ENCODE results near the gene SLC47A2.

SLC47A2 gene

DNA sequence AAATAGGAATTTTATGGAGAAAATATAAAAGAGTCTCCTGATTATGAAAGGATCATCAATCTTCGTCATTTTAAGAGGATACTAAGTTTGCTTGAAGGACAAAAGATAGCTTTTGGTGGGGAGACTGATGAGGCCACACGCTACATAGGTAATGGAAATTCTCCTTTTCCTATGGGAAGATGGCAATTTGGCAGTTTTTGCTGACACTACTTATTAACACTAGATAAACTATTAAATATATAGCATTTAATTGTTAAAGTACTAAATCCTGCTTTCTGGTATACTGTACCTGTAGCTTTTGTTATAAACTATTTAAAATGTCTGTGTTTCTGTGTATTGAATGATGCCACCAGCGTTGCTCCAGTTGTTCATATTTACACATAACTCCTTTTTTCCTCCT, 55.3 kb downstream of the SLC47A2 start:
- no peak for DNase-seq

DNA sequence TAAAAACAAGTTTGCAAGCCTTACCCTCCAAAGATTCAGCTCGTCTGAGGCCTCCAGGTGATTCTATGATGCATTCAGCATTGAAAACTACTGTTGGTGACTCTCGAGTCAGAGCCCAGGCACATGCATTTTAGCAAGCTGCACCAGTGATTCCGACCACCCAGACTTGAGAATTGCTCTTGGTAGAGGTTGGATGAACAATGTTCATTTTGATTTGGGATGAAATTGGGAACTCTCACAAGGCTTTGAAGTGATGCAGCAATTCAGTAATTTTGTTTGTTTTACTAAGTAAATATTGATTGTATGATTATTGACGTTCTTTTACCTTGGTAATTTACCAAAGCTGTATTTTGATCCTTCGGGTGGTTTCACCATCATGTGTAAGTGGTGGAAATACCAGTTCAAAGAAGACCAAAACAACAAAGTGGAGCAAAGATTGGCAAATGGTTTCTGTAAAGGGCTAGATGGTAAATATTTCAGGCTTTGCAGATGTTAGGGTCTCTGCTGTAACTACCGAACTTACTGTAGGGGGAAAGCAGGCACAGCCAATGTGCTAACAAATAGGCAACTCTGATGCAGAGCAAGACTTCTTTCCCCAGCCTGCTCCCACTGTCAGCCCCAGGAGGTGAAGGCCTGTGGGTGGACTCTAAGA, 56.0 kb downstream of the SLC47A2 start:
- no peak for DNase-seq

DNA sequence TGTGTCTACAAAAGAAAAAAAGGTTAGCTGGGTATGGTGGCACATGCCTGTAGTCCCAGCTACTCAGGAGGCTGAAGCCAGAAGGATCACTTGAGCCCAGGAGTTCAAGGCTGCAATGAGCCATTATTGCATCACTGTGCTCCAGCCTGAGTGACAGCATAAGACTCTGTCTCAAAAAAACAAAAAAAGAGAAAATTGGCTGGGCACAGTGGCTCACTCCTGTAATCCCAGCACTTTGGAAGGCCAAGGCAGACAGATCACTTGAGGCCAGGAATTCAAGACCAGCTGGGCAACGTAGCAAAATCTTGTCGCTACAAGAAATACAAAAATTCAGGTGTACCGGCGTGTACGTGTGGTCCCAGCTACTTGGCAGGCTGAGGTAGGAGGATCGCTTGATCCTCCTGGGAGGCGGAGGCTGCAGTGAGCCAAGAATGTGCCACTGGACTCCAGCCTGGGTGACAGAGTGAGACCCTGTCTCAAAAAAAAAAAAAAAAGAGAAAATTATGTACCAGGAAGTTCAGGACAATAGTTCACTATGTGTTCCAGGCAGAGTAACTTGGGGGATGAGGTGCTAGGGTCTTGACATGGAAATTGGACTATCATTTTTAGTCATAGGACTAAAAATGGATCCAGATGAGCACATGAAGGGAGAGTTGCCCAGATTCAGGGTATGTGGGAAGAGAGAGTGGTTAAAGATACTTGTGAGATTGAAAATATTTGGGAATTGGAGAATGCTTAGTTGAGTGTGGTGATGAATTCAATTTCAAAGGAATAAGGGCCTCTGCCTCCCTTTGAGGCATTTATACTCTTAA, 56.8 kb downstream of the SLC47A2 start:
- no peak for DNase-seq

DNA sequence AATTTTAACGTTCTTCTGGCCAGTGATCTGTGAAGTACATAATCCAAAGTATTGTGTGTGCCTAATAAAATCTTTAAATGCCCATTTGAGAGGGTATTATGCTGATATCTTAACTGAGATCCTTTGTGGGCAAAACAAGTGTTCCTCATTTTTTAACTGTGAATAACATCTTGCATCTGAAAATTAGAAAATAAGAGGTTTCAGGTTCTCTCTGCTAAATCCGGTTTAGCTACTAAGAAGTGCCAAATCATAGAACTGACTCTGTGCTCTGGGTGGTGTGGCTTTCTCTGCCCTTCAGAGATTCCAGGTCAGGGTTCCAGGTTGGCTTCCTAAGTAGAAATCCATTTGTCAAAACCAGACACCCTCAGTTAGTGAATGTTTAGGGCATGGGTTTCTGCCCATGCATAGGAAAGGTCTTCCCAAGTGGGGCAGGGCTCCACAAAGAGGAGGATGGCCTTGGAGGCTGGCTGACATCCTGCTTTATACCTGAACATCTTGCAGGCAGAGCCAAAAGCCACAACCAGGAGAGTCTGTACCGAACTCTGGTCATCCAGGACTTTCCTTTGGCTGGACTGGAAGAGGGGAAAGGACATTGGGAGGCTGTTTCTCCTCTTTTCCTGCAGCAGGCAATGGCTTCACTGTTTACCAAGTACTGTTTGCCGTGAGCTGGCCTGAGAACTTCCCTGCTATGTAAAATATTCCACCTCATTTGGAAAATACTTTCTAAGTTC, 59.4 kb downstream of the SLC47A2 start:
- DNase-seq = no peak

DNA sequence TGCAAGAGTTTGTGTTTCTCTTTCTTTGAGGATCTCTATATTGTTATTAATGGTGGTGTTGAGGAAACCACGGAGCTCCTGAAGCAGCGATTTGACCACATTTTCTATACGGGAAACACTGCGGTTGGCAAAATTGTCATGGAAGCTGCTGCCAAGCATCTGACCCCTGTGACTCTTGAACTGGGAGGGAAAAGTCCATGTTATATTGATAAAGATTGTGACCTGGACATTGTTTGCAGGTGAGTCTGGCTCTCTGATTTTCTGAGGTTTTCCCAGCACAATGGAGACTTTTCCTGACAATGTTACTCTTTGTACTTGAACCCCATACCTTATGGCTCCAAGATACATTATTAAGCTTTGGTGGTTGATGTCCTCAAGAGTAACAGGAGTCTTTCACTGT, 60.0 kb downstream of the SLC47A2 start:
- DNase-seq = no peak

- DNase-seq = no peak
Observed at GRCh38 chr17:19654896-19655295, 61.5 kb downstream of the SLC47A2 start.

DNA sequence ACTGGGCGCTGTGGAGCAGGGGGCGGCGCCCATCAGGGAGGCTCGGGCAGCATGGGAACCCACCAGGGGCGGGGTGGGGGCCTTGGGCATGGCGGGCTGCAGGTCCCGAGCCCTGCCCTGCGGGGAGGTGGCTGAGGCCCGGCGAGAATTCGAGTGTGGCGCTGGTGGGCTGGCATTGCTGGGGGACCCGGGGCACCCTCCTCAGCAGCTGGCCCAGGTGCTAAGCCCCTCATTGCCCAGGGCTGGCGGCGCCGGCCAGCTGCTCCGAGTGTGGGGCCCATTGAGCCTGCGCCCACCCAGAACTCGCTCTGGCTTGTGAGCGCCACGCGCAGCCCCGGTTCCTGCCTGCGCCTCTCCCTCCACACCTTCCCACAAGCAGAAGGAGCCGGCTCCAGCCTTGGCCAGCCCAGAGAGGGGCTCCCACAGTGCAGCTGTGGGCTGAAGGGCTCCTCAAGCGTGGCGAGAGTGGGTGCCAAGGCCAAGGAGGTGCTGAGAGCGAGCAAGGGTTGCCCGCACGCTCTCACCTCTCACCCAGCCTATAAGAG, 62.0 kb downstream of the SLC47A2 start:
- DNase-seq = no peak

GRCh38 chr17:19652595-19652994, 63.8 kb downstream of the SLC47A2 start:
- no peak for DNase-seq

DNA sequence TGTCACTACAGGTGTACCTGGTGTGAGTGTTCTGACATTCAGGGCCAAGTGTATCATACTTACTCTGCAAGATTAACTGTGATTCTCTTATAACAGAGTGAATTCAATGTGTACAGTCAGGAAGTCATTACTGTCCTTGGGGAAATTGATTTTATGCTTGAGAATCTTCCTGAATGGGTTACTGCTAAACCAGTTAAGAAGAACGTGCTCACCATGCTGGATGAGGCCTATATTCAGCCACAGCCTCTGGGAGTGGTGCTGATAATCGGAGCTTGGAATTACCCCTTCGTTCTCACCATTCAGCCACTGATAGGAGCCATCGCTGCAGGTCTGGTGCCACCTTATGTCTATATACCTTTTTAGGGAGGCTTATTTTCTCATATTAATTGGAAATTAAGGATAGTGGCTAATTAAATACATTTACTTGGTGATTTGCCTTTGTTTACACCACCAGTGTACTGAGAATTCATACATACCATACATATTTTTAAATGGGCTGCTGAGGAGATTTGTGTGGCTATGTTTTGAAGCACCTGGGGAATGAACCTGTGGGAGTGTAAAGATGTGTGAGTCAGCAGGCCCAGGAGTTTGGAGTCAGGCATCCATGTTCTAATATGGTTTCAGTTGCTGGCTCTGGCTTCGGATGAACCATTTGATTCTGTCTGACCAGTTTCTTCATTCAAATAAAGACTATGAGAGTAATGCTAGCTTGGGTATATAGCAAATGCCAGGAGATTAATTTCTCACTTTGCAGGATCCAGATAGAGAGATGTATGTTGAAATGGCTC, 64.7 kb downstream of the SLC47A2 start:
- DNase-seq = no peak

GRCh38 chr17:19650826-19651225, 65.6 kb downstream of the SLC47A2 start:
- no peak for DNase-seq

DNA sequence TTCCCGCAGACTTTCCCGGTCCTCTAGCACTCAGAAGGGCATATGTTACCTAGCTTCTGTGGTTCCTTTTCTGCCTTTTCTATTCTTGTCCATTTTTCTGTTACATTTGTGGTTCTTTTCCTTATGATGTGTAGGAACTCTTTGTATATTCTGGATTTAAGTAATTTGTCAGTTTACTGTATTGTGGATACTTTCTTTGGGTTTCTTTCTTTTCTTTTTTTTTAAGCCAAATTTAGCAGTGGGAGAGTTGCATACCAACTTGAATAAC, 67.2 kb downstream of the SLC47A2 start:
- no peak for DNase-seq

DNA sequence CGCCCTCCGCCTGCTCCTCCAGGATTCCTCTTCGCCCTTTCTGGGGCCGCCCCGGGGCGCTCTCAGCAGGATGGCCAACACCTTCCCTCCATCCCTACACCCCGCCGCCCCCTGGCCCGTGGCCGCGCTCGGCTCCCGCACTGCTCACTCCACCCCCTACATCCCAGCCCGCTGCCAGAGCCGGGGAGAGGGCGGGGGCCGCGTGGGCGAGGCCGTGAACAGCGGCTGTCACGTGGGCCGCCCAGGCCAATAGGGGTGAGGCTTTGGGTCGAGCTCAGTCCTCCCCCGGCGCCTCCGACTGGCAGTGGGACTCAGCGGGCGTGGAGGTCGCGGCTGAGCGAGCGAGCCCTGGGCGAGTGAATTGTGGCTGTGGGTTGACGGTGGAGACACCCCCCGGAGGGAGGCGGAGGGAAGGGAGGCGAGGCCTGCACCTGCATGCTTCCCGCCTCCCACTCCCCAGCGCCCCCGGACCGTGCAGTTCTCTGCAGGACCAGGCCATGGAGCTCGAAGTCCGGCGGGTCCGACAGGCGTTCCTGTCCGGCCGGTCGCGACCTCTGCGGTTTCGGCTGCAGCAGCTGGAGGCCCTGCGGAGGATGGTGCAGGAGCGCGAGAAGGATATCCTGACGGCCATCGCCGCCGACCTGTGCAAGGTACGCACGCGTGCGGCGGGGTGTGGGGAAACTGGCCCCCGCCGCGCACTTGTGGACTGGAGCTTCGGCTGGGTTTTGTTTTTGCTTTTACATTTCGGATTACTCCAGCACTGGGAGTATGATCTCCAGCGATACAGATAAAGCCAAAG, 67.7 kb downstream of the SLC47A2 start, which contains the start of gene ALDH3A2:
Gene ALDH3A2, plus strand, starts transcription at position 277 of the 799 bp plus-strand sequence. Its CDS starts 221 bp downstream, at position 498.
- DNase-seq = peak; percentile 91 to 94

DNA sequence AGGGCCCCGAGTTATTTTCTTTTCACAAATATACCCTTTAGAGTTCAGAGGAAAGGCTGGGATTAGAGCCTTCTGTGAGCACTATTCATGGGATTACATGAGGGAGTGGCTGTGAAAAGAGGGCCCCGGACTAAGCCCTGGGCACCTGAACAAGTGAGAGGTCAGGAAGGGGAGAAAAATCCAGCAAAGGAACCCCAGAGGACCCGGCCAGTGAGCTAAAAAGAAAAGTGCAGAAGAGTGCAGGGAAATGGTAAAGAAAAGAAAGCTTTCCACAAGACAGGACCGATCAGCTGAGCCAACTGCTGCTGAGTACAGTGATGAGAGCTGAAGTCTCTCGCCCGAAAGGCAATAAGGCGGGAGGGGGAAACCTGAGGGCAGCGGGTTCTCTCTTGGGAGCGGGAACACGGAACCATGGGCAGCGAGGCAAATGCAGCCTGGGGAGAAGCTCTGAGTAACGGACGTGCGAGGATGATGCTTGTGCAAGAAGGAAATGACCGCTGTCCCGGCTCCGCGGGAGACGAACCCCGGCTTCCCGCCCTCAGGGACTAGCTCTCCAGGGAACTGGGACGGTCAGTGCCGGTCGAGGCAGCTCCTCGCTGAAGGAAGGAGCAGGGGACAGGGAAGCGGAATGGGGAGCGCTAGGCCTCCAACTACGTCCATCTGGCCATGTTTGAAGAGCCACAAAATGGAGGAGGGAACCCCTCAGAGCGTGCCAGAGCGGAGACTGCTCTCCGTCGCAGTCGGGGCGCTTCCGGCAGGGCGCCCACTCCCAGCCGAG, 68.5 kb downstream of the SLC47A2 start:
- peak; percentile 40 to 41 for DNase-seq

- no peak for DNase-seq
Observed at GRCh38 chr17:19646788-19647696, 69.3 kb downstream of the SLC47A2 start.

DNA sequence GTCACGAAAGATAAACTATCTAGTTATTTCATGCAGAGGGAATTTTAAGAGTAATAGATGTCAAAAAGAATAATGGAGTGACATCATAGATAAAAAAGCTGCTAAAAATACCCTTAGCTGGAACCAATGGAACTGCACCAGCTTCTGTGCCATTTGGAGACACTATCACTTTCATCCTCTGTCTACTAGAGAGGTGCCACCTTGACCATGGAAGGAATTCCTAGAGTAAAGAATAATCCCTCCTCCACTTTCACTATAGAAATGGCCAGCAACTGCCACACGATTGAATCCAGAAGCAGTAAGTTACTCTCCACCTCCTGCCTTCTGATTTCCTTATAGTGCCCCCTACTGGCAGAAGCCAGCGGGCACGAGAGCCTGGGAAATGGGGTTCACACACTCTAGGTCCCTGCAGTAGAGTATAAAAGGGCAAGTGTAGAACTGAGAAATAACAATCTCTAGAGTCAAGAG, 70.6 kb downstream of the SLC47A2 start:
- DNase-seq = peak; percentile 46 to 71

GRCh38 chr17:19644493-19645210, 71.7 kb downstream of the SLC47A2 start:
- no peak for DNase-seq

DNA sequence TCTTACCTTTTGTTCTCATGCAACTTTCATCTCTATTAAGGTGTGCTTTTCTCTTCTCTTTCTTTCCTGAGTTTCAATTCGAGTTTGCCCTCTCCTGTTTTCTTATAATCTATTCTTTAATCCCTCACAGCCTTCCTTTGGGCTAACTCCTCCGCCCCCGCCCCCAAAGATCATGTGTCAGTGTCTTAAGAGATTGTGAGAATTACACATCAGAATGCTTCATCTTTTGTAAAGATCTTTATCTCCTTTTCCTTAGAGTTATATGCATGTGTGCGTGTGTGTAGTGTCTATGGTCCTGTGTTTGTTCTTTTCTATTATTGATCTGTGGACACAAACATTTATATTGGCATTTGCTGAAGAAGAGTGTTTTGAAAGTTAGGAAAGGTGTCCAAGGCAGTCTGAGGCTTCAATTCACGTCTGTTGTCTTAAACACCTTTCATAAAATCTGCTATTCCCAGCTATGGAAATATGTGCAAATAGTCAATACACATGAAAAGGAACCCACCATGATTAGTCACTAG, 74.0 kb downstream of the SLC47A2 start:
- DNase-seq = no peak

GRCh38 chr17:19641687-19642372, 74.6 kb downstream of the SLC47A2 start:
- DNase-seq = no peak

Measured in CD4-positive, alpha-beta T cell treated with Interferon alpha-2 for 1 hour (primary cell).